Activated B cell treated with CpG ODN at 0.5 μM for 24 hours (primary cell): Measurements from ENCODE around the gene IFNG-AS1. TPM values are rescaled to one million over a fixed set of nuclear protein-coding genes. Genes with fewer than 3 reads are reported as not detected.

ENCODE experiments used
- ATAC-seq: fragments of 200-7000 bp; cut with Tn5 transposase; one replicate; pipeline ENCODE4 v1.10.0; 2021; ENCODE audit warnings: low read depth, mild to moderate bottlenecking, moderate library complexity
- CTCF ChIA-PET: fragments of 350-600 bp; sonication (Branson Sonifier 250); formaldehyde crosslinking; loops from one replicate; lab custom pipeline; 2021; ENCODE audit warnings: antibody characterized with exemption; lab: Charles Lee
- POLR2A ChIA-PET: fragments of 350-600 bp; sonication (Branson Sonifier 250); formaldehyde crosslinking; loops from one replicate; lab custom pipeline; 2021; ENCODE audit warnings: antibody characterized with exemption; lab: Charles Lee
- DNase-seq: peaks from one replicate; pipeline ENCODE4 v3.0.0; 2022
- H3K27ac Mint-ChIP-seq: one replicate; pipeline ENCODE4 v1.8.0; 2020; ENCODE audit warnings: mixed read lengths
- H3K27me3 Mint-ChIP-seq: one replicate; pipeline ENCODE4 v1.8.0; 2021; ENCODE audit warnings: mixed read lengths
- H3K36me3 Mint-ChIP-seq: one replicate; pipeline ENCODE4 v1.8.0; 2021; ENCODE audit warnings: low read depth, mixed read lengths
- H3K4me1 Mint-ChIP-seq: one replicate; pipeline ENCODE4 v1.8.0; 2021; ENCODE audit warnings: mixed read lengths
- H3K4me3 Mint-ChIP-seq: one replicate; pipeline ENCODE4 v1.8.0; 2020; ENCODE audit warnings: mild to moderate bottlenecking, mixed read lengths
- H3K9me3 Mint-ChIP-seq: one replicate; pipeline ENCODE4 v1.8.0; 2020; ENCODE audit warnings: mixed read lengths
- CTCF ChIP-seq: fragments of 200-600 bp; IDR thresholded peaks from one replicate; pipeline ENCODE4 v1.8.0; 2022; ENCODE audit warnings: antibody characterized with exemption, mild to moderate bottlenecking
- intact Hi-C: fragments of 100-400 bp; cut with micrococcal nuclease; formaldehyde crosslinking; loops from one replicate; pipeline ENCODE4 v1.15.1; 2024
- total RNA-seq: library from RNA; stranded (reverse); gene quantifications from 2 replicates; pipeline ENCODE4 v1.2.3, GENCODE V29; 2022

Gene IFNG-AS1
- total RNA-seq, 1 donor from 2014 or later = 3.2 TPM

- Mint-ChIP-seq H3K4me1 (peaks cover 19% of the 10 kb centered on the region), H3K27ac (no peak overlapping the region), H3K27me3 (no peaks in the 10 kb centered on the region), H3K4me3 (no peak overlapping the region), H3K36me3 (peaks cover 23% of the 10 kb centered on the region), H3K9me3 (no peaks in the 10 kb centered on the region)
- intact Hi-C loops = no loop called here
- ChIA-PET CTCF (no interaction called here), POLR2A (interaction anchor here (1.4 kb wide), 1 partner anchor 16 kb away, joined by 3 read pairs; no protein-coding TSS in a partner anchor)
- no peak for ATAC-seq
- DNase-seq = no peak
- no peak for TF ChIP-seq CTCF
Measured at GRCh38 chr12:68007033-68007432, 17.8 kb downstream of the IFNG-AS1 start.

GRCh38 chr12:68007466-68007865 lies 18.2 kb downstream of the IFNG-AS1 start:
- intact Hi-C loops = no loop called here
- Mint-ChIP-seq H3K36me3 (peaks cover 23% of the 10 kb centered on the region), H3K9me3 (no peaks in the 10 kb centered on the region), H3K4me3 (no peak overlapping the region), H3K27me3 (no peaks in the 10 kb centered on the region), H3K27ac (no peak overlapping the region), H3K4me1 (peaks cover 24% of the 10 kb centered on the region)
- ATAC-seq (no peak), DNase-seq (no peak)
- POLR2A ChIA-PET = interaction anchor here (1.4 kb wide), 1 partner anchor 16 kb away, joined by 3 read pairs; no protein-coding TSS in a partner anchor
- CTCF ChIA-PET = interaction anchor here (1.3 kb wide), 1 partner anchor 31 kb away, joined by 3 read pairs; no protein-coding TSS in a partner anchor
- TF ChIP-seq CTCF = no peak

GRCh38 chr12:68011206-68011881 lies 22.1 kb downstream of the IFNG-AS1 start:
- H3K4me1 Mint-ChIP-seq = peaks cover 43% of the 10 kb centered on the region
- no peaks in the 10 kb centered on the region for H3K9me3 Mint-ChIP-seq
- no peak overlapping the region for H3K4me3 Mint-ChIP-seq
- intact Hi-C loops = no loop called here
- no peaks in the 10 kb centered on the region for H3K27me3 Mint-ChIP-seq
- TF ChIP-seq CTCF = no peak
- peak overlapping the region; percentile 71 for H3K27ac Mint-ChIP-seq
- ATAC-seq = no peak
- CTCF ChIA-PET = interaction anchor here (1.0 to 1.6 kb wide), 2 partner anchors 10 to 29 kb away, joined by 4 to 5 read pairs; no protein-coding TSS in a partner anchor
- POLR2A ChIA-PET = interaction anchor here (1.2 to 3.2 kb wide), 2 partner anchors 17 to 22 kb away, joined by 3 to 11 read pairs; partner anchors contain the start of gene IFNG-AS1
- DNase-seq = no peak
- peaks cover 26% of the 10 kb centered on the region for H3K36me3 Mint-ChIP-seq

GRCh38 chr12:68011882-68012207 lies 22.6 kb downstream of the IFNG-AS1 start:
- DNase-seq = no peak
- Mint-ChIP-seq H3K4me3 (peak overlapping the region; percentile 48), H3K27ac (peak overlapping the region; percentile 71), H3K4me1 (peaks cover 43% of the 10 kb centered on the region), H3K27me3 (no peaks in the 10 kb centered on the region), H3K9me3 (no peaks in the 10 kb centered on the region), H3K36me3 (peaks cover 21% of the 10 kb centered on the region)
- no peak for ATAC-seq
- CTCF ChIA-PET = interaction anchor here (1.0 to 1.6 kb wide), 3 partner anchors 10 to 29 kb away, joined by 3 to 5 read pairs (median 4); partner anchors contain the start of gene IFNG-AS1
- no peak for TF ChIP-seq CTCF
- POLR2A ChIA-PET = interaction anchor here (1.2 to 3.2 kb wide), 2 partner anchors 16 to 22 kb away, joined by 3 to 11 read pairs; partner anchors contain the start of gene IFNG-AS1
- intact Hi-C loops = loop anchor here (1.0 to 2.0 kb wide), 3 partner anchors 11 to 28 kb away; partner anchors contain the start of gene IFNG-AS1

GRCh38 chr12:68012712-68013111 lies 23.5 kb downstream of the IFNG-AS1 start:
- Mint-ChIP-seq H3K27me3 (no peaks in the 10 kb centered on the region), H3K4me1 (peaks cover 40% of the 10 kb centered on the region), H3K9me3 (no peaks in the 10 kb centered on the region), H3K4me3 (peak overlapping the region; percentile 25), H3K27ac (peak overlapping the region; percentile 56), H3K36me3 (peaks cover 17% of the 10 kb centered on the region)
- TF ChIP-seq CTCF = no peak
- intact Hi-C loops = loop anchor here (1.0 to 2.0 kb wide), 3 partner anchors 11 to 28 kb away; partner anchors contain the start of gene IFNG-AS1
- DNase-seq (no peak), ATAC-seq (peak; percentile 90)
- POLR2A ChIA-PET = interaction anchor here (1.2 to 3.2 kb wide), 2 partner anchors 16 to 23 kb away, joined by 3 to 11 read pairs; partner anchors contain the start of gene IFNG-AS1
- CTCF ChIA-PET = interaction anchor here (0.7 to 1.6 kb wide), 3 partner anchors 11 to 28 kb away, joined by 3 to 4 read pairs (median 3); partner anchors contain the start of gene IFNG-AS1
